Motor neuron (in vitro differentiated cells): ENCODE results near the gene WWC2. TPM values are rescaled to one million over a fixed set of nuclear protein-coding genes. Genes with fewer than 3 reads are reported as not detected.
A peak's percentile ranks its signal among the peaks of the same experiment; 100 is the strongest.

Experiments used
- ATAC-seq, 8 experiments: fragments of 200-7000 bp; cut with Tn5 transposase; replicated peaks in 6 of 8; 2 replicates each; pipeline ENCODE4 v1.8.0; 2021; ENCODE audit warnings: mild to moderate bottlenecking in 8 of 8, moderate library complexity in 8 of 8
- H3K27ac ChIP-seq, 2 donors: fragments of 250-450 bp; sonication (Bioruptor Pico); 2 replicates each; pipeline ENCODE4 v1.9.0; 2021; ENCODE audit warnings: antibody characterized with exemption in 2 of 2, mild to moderate bottlenecking in 2 of 2, moderate library complexity in 1 of 2
- H3K4me1 ChIP-seq, 2 donors: fragments of 250-450 bp; sonication (Bioruptor Pico); replicated peaks in 1 of 2; 2 replicates each; pipeline ENCODE4 v1.6.1; 2021; ENCODE audit warnings: antibody characterized with exemption in 2 of 2, mild to moderate bottlenecking in 2 of 2, moderate library complexity in 1 of 2
- H3K4me3 ChIP-seq, 5 donors: fragments of 250-450 bp; sonication (Bioruptor Pico); 2 replicates each; pipeline ENCODE4 v1.9.0; 2021; ENCODE audit warnings: antibody characterized with exemption in 5 of 5, mild to moderate bottlenecking in 5 of 5, moderate library complexity in 4 of 5
- WGBS, 10 experiments: fragments of 450-650 bp; shearing (Covaris generic); methylation state at CpG; one replicate each; pipeline ENCODE4 v1.0.0; 2022; 5-methylcytosine and 5-hydroxymethylcytosine counted together
- in situ Hi-C, 9 experiments: fragments of 400-800 bp; cut with MboI; loops; one replicate each; pipeline ENCODE4 v1.15.0; 2021; ENCODE audit warnings: low sequenced_read_pairs in 9 of 9, low pct_unique_long_range_greater_than_20kb in 2 of 9; ENCODE audit not compliant: unreplicated experiment in 9 of 9
- total RNA-seq, 8 experiments: library from RNA; unstranded; fragments of 300-600 nt; gene quantifications; 2 replicates each; pipeline versions ENCODE4 v1.2.3 to v1.2.4, GENCODE V29; 2022

Gene WWC2
- total RNA-seq, 8 experiments from 2014 or later, result 4.2 to 59.4 (median 12.9) TPM

GRCh38 chr4:183355405-183355804 lies 256.3 kb downstream of the WWC2 start:
- H3K27ac ChIP-seq, result no peak overlapping the region
- H3K4me1 ChIP-seq, result peaks cover 2 to 25% of the 10 kb centered on the region in 2 donors
- no peak overlapping the region for H3K4me3 ChIP-seq
- peak in 5 of 8 experiments; percentile 88 to 93 (median 90) for ATAC-seq
- in situ Hi-C loops, result no loop called here
- WGBS, 10 experiments, result 0 to 75% (median 62%) methylated on average over 1 to 3 of the region's 4 CpGs; no CpG with 5 or more reads in 1 of the 10 experiments

GRCh38 chr4:183356173-183356830 lies 257.2 kb downstream of the WWC2 start:
- no peak for ATAC-seq
- Histone ChIP-seq H3K27ac (no peak overlapping the region), H3K4me3 (no peak overlapping the region), H3K4me1 (peaks cover 2 to 25% of the 10 kb centered on the region in 2 donors)
- in situ Hi-C loops, result no loop called here
- 73 to 100% (median 93%) methylated on average over 1 to 10 of the region's 20 CpGs; no CpG with 5 or more reads in 2 of the 10 experiments for WGBS, 10 experiments

- no peak for ATAC-seq
- WGBS, 10 experiments, result 87 to 100% (median 96%) methylated on average over 2 to 6 of the region's 20 CpGs; no CpG with 5 or more reads in 4 of the 10 experiments
- in situ Hi-C loops, result no loop called here
Observed at GRCh38 chr4:183356931-183357675, 258.0 kb downstream of the WWC2 start.

GRCh38 chr4:183358215-183358755 lies 259.2 kb downstream of the WWC2 start:
- WGBS, 10 experiments, result 50 to 100% (median 83%) methylated on average over 1 to 10 of the region's 13 CpGs; no CpG with 5 or more reads in 1 of the 10 experiments
- in situ Hi-C loops, result no loop called here

More at GRCh38 chr4:183356931-183357675, 258.0 kb downstream of the WWC2 start:
- Histone ChIP-seq H3K27ac (no peak overlapping the region), H3K4me3 (no peak overlapping the region), H3K4me1 (peaks cover 2 to 25% of the 10 kb centered on the region in 2 donors)

GRCh38 chr4:183360161-183360919 lies 261.3 kb downstream of the WWC2 start:
- peak in 1 of 8 experiments; percentile 22 for ATAC-seq
- Histone ChIP-seq H3K27ac (no peak overlapping the region), H3K4me3 (no peak overlapping the region), H3K4me1 (peaks cover 5 to 25% of the 10 kb centered on the region in 2 donors)
- in situ Hi-C loops, result no loop called here
- WGBS, 10 experiments, result 44 to 100% (median 88%) methylated on average over 1 to 6 of the region's 11 CpGs; no CpG with 5 or more reads in 1 of the 10 experiments

More at GRCh38 chr4:183358215-183358755, 259.2 kb downstream of the WWC2 start:
- no peak overlapping the region for H3K4me3 ChIP-seq
- peaks cover 5 to 25% of the 10 kb centered on the region in 2 donors for H3K4me1 ChIP-seq
- peak overlapping the region in 1 of 2 donors; percentile 38 for H3K27ac ChIP-seq
- peak in 1 of 8 experiments; percentile 51 for ATAC-seq

- Histone ChIP-seq H3K4me3 (no peak overlapping the region), H3K27ac (no peak overlapping the region), H3K4me1 (peaks cover 2 to 19% of the 10 kb centered on the region in 2 donors)
- in situ Hi-C loops, result no loop called here
- WGBS, 10 experiments, result 70 to 100% (median 93%) methylated on average over 1 to 4 of the region's 4 CpGs; no CpG with 5 or more reads in 2 of the 10 experiments
- no peak for ATAC-seq
Observed at GRCh38 chr4:183362036-183362435, 263.0 kb downstream of the WWC2 start.

- no peak overlapping the region for H3K27ac ChIP-seq
- ATAC-seq, result peak in 5 of 8 experiments; percentile 35 to 55 (median 53)
- WGBS, 10 experiments, result 55 to 100% (median 65%) methylated on average over 1 to 13 of the region's 15 CpGs; no CpG with 5 or more reads in 1 of the 10 experiments
- H3K4me1 ChIP-seq, result peaks cover 2 to 19% of the 10 kb centered on the region in 2 donors
- in situ Hi-C loops, result no loop called here
- no peak overlapping the region for H3K4me3 ChIP-seq
Observed at GRCh38 chr4:183362916-183363542, 264.0 kb downstream of the WWC2 start.

- no peak overlapping the region for H3K4me3 ChIP-seq
- ATAC-seq, result no peak
- in situ Hi-C loops, result no loop called here
- H3K4me1 ChIP-seq, result peaks cover 2 to 11% of the 10 kb centered on the region in 2 donors
- 43 to 100% (median 90%) methylated on average over 2 to 7 of the region's 10 CpGs; no CpG with 5 or more reads in 3 of the 10 experiments for WGBS, 10 experiments
- no peak overlapping the region for H3K27ac ChIP-seq
Observed at GRCh38 chr4:183364025-183364424, 265.0 kb downstream of the WWC2 start.

- in situ Hi-C loops, result no loop called here
Observed at GRCh38 chr4:183366206-183366835, 267.3 kb downstream of the WWC2 start.

GRCh38 chr4:183369073-183369472 lies 270.0 kb downstream of the WWC2 start:
- H3K4me1 ChIP-seq, result peaks cover 0 to 11% of the 10 kb centered on the region in 2 donors
- in situ Hi-C loops, result no loop called here
- no peak for ATAC-seq
- H3K27ac ChIP-seq, result no peak overlapping the region
- WGBS, 10 experiments, result 61 to 93% (median 78%) methylated on average over 1 to 8 of the region's 8 CpGs
- no peak overlapping the region for H3K4me3 ChIP-seq

More at GRCh38 chr4:183366206-183366835, 267.3 kb downstream of the WWC2 start:
- Histone ChIP-seq H3K27ac (no peak overlapping the region), H3K4me3 (no peak overlapping the region), H3K4me1 (peaks cover 2 to 11% of the 10 kb centered on the region in 2 donors)
- ATAC-seq, result peak in 3 of 8 experiments; percentile 43 to 72 (median 59)
- 49 to 89% (median 67%) methylated on average over 1 to 9 of the region's 16 CpGs; no CpG with 5 or more reads in 3 of the 10 experiments for WGBS, 10 experiments
